ENCODE data around the gene IFNGR1.

GRCh38 chr6:137216875-137217553 is 2.2 kb downstream of the IFNGR1 start:
- TF ChIP-seq CTCF (conservative IDR thresholded peaks at IDR 0.05; ENCODE audit: low read depth, low read length) = no peak
- no peak for TF ChIP-seq EZH2 (IDR thresholded peaks at IDR 0.05; ENCODE audit: borderline replicate concordance, low read depth, low read length, poor library complexity, severe bottlenecking)
